Neural crest cell (in vitro differentiated cells): ENCODE measurements around the gene FPR1. TPM values are rescaled to one million over a fixed set of nuclear protein-coding genes. Genes with fewer than 3 reads are reported as not detected.
A peak's percentile ranks its signal among the peaks of the same experiment; 100 is the strongest.

Source experiments
- DNase-seq: peaks from one replicate; pipeline ENCODE4 v3.0.0; 2021; ENCODE audit warnings: low read depth, mixed read lengths, low spot score
- H3K27ac Mint-ChIP-seq: one replicate; pipeline ENCODE4 v1.8.0; 2021; ENCODE audit warnings: mild to moderate bottlenecking, mixed read lengths; ENCODE audit not compliant: unreplicated experiment
- H3K27me3 Mint-ChIP-seq: 2 replicates; pipeline ENCODE4 v1.8.0; 2021; ENCODE audit warnings: low read depth, mild to moderate bottlenecking, mixed read lengths
- H3K36me3 Mint-ChIP-seq: 2 replicates; pipeline ENCODE4 v1.8.0; 2021; ENCODE audit warnings: low read depth, mild to moderate bottlenecking, mixed read lengths
- H3K4me1 Mint-ChIP-seq: 2 replicates; pipeline ENCODE4 v1.8.0; 2021; ENCODE audit warnings: mixed read lengths
- H3K4me3 Mint-ChIP-seq: one replicate; pipeline ENCODE4 v1.8.0; 2021; ENCODE audit warnings: mild to moderate bottlenecking, mixed read lengths
- H3K9me3 Mint-ChIP-seq: 2 replicates; pipeline ENCODE4 v1.8.0; 2021; ENCODE audit warnings: mixed read lengths
- CTCF ChIP-seq: fragments of 200-600 bp; sonication (generic); conservative IDR thresholded peaks from 2 replicates; pipeline ENCODE4 v1.5.0; 2021; ENCODE audit warnings: antibody characterized with exemption, mild to moderate bottlenecking
- total RNA-seq: library from RNA; stranded (reverse); gene quantifications from 2 replicates; pipeline ENCODE4 v1.2.1, GENCODE V29; 2021

FPR1 gene
- total RNA-seq, 1 donor from 2014 or later, result not detected

- H3K9me3 Mint-ChIP-seq, result no peaks in the 10 kb centered on the region
- no peak overlapping the region for H3K27ac Mint-ChIP-seq
- H3K36me3 Mint-ChIP-seq, result peaks cover 3% of the 10 kb centered on the region
- no peak overlapping the region for H3K4me3 Mint-ChIP-seq
- TF ChIP-seq CTCF, result no peak
- DNase-seq, result no peak
- peaks cover 46% of the 10 kb centered on the region for H3K27me3 Mint-ChIP-seq
- H3K4me1 Mint-ChIP-seq, result peaks cover 7% of the 10 kb centered on the region
Observed at GRCh38 chr19:51710163-51710562, 41.5 kb downstream of the FPR1 start.

- no peak for TF ChIP-seq CTCF
- Mint-ChIP-seq H3K36me3 (peaks cover 3% of the 10 kb centered on the region), H3K4me3 (peak overlapping the region; percentile 48), H3K4me1 (peaks cover 10% of the 10 kb centered on the region), H3K27ac (no peak overlapping the region), H3K9me3 (no peaks in the 10 kb centered on the region), H3K27me3 (peaks cover 41% of the 10 kb centered on the region)
- no peak for DNase-seq
Observed at GRCh38 chr19:51709575-51709974, 42.1 kb downstream of the FPR1 start.

- Mint-ChIP-seq H3K4me3 (no peak overlapping the region), H3K27me3 (peaks cover 44% of the 10 kb centered on the region)
Observed at GRCh38 chr19:51708811-51709210, 42.9 kb downstream of the FPR1 start.

GRCh38 chr19:51706885-51707284, 44.8 kb downstream of the FPR1 start:
- Mint-ChIP-seq H3K36me3 (peaks cover 3% of the 10 kb centered on the region), H3K4me1 (peaks cover 29% of the 10 kb centered on the region), H3K27me3 (peaks cover 56% of the 10 kb centered on the region), H3K4me3 (no peak overlapping the region), H3K27ac (no peak overlapping the region), H3K9me3 (no peaks in the 10 kb centered on the region)
- TF ChIP-seq CTCF, result no peak
- no peak for DNase-seq

More at GRCh38 chr19:51708811-51709210, 42.9 kb downstream of the FPR1 start:
- Mint-ChIP-seq H3K9me3 (no peaks in the 10 kb centered on the region), H3K27ac (no peak overlapping the region), H3K36me3 (peaks cover 3% of the 10 kb centered on the region), H3K4me1 (peaks cover 14% of the 10 kb centered on the region)
- DNase-seq, result no peak
- TF ChIP-seq CTCF, result no peak

GRCh38 chr19:51706296-51706695, 45.4 kb downstream of the FPR1 start:
- Mint-ChIP-seq H3K4me3 (peak overlapping the region; percentile 89), H3K36me3 (peaks cover 5% of the 10 kb centered on the region), H3K27me3 (peaks cover 57% of the 10 kb centered on the region), H3K4me1 (peaks cover 29% of the 10 kb centered on the region), H3K27ac (no peak overlapping the region), H3K9me3 (no peaks in the 10 kb centered on the region)
- no peak for TF ChIP-seq CTCF
- DNase-seq, result no peak

- Mint-ChIP-seq H3K9me3 (no peaks in the 10 kb centered on the region), H3K27me3 (peaks cover 56% of the 10 kb centered on the region), H3K36me3 (peaks cover 6% of the 10 kb centered on the region), H3K4me1 (peaks cover 29% of the 10 kb centered on the region), H3K27ac (peak overlapping the region; percentile 43), H3K4me3 (peak overlapping the region; percentile 89)
- no peak for DNase-seq
- no peak for TF ChIP-seq CTCF
Observed at GRCh38 chr19:51704626-51705025, 47.1 kb downstream of the FPR1 start.
